Choroid plexus epithelial cell (primary cell): ENCODE measurements around the gene GALNT17.

Source experiments
- DNase-seq: peaks from one replicate; pipeline ENCODE4 v3.0.0-alpha.2; 2010; ENCODE audit warnings: low read depth
- H3K4me3 ChIP-seq: 2 replicates; pipeline ENCODE4 v1.5.1; 2011; ENCODE audit warnings: low read depth, mild to moderate bottlenecking, control low read depth, low read length, moderate library complexity
- CTCF ChIP-seq: conservative IDR thresholded peaks from 2 replicates; pipeline ENCODE4 v1.5.1; 2011; ENCODE audit warnings: low read depth, mild to moderate bottlenecking, control low read depth, inconsistent platforms, low read length, moderate library complexity

GALNT17 gene

GRCh38 chr7:71753956-71754664 is 622.2 kb downstream of the GALNT17 start:
- no peak for TF ChIP-seq CTCF
- no peak overlapping the region for H3K4me3 ChIP-seq
- DNase-seq, result no peak

GRCh38 chr7:71754828-71755227 is 622.9 kb downstream of the GALNT17 start:
- no peak for DNase-seq
- no peak for TF ChIP-seq CTCF
- H3K4me3 ChIP-seq, result no peak overlapping the region

GRCh38 chr7:71761336-71761735 is 629.4 kb downstream of the GALNT17 start:
- H3K4me3 ChIP-seq, result no peak overlapping the region
- TF ChIP-seq CTCF, result no peak
- DNase-seq, result no peak
